KOPT-K1 (cell line): ENCODE data around the gene RCCD1.

ENCODE experiments used
- H3K27ac ChIP-seq: fragments of 200-600 bp; sonication (generic); 2 replicates; pipeline ENCODE4 v1.5.1; 2016; ENCODE audit warnings: antibody characterized with exemption, mild to moderate bottlenecking, low read depth, low read length; ENCODE audit not compliant: poor library complexity, severe bottlenecking
- H3K36me3 ChIP-seq: fragments of 200-600 bp; sonication (generic); 2 replicates; pipeline ENCODE4 v1.5.1; 2017; ENCODE audit warnings: antibody characterized with exemption, mild to moderate bottlenecking, low read length, moderate library complexity; ENCODE audit not compliant: insufficient read depth
- H3K9me3 ChIP-seq: fragments of 200-600 bp; sonication (generic); 2 replicates; pipeline ENCODE4 v1.5.1; 2017; ENCODE audit warnings: antibody characterized with exemption, low read length, mild to moderate bottlenecking; ENCODE audit not compliant: insufficient read depth, poor library complexity, severe bottlenecking

Gene RCCD1

DNA sequence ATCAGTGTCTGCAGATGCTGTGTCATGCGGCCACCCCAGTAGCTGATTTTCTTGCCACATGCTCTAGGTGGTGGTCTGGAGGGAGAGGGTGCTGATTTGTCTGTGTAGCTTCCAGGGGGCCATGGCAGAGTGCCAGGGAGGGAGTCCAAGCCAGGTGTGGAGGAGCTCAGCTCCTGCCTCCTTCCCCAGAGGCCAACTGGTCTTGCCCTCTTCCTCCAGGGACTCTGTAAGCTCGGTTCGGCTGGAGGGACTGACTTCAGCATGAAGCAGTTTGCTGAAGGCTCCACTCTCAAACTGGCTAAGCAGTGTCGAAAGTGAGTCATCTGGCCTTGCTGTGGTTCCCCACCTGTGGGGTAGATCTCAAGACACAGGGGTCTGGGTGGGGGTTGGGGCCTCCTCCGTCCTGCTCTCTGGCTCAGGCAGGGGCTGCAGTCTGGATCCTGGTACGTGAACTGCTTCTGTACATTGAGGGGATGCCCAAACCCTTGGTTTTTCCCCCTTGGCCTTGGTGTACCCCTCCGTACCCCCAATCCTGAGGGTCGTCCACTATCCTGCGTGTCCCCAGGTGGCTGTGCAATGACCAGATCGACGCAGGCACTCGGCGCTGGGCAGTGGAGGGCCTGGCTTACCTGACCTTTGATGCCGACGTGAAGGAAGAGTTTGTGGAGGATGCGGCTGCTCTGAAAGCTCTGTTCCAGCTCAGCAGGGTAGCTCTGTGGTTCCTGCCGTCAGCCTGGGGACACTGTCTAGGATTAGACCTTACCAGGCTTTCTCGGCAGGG lies 6.9 kb upstream of the RCCD1 start:
- Histone ChIP-seq H3K9me3 (no peaks in the 10 kb centered on the region), H3K27ac (no peak overlapping the region), H3K36me3 (peaks cover 90% of the 10 kb centered on the region)

DNA sequence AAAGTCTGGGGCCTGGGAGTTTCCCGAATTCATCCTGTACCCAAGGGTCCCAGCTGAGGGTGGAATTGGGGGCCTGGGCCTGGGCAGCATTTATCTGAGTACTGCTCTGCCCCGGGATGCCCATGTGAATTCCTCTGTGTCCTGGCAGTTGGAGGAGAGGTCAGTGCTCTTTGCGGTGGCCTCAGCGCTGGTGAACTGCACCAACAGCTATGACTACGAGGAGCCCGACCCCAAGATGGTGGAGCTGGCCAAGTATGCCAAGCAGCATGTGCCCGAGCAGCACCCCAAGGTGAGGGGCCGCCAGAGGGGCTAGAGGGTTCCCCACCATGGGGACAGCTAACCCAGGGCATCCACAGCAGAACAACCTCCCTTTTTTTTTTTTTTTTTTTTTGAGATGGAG lies 6.2 kb upstream of the RCCD1 start:
- H3K9me3 ChIP-seq, result no peaks in the 10 kb centered on the region
- peaks cover 90% of the 10 kb centered on the region for H3K36me3 ChIP-seq
- H3K27ac ChIP-seq, result no peak overlapping the region

GRCh38 chr15:90949979-90950675 lies 4.6 kb upstream of the RCCD1 start:
- H3K27ac ChIP-seq, result no peak overlapping the region

GRCh38 chr15:90950676-90951075 lies 4.0 kb upstream of the RCCD1 start:
- peaks cover 79% of the 10 kb centered on the region for H3K36me3 ChIP-seq
- no peaks in the 10 kb centered on the region for H3K9me3 ChIP-seq
- H3K27ac ChIP-seq, result no peak overlapping the region

More at GRCh38 chr15:90949979-90950675, 4.6 kb upstream of the RCCD1 start:
- H3K36me3 ChIP-seq, result peaks cover 81% of the 10 kb centered on the region
- no peaks in the 10 kb centered on the region for H3K9me3 ChIP-seq

DNA sequence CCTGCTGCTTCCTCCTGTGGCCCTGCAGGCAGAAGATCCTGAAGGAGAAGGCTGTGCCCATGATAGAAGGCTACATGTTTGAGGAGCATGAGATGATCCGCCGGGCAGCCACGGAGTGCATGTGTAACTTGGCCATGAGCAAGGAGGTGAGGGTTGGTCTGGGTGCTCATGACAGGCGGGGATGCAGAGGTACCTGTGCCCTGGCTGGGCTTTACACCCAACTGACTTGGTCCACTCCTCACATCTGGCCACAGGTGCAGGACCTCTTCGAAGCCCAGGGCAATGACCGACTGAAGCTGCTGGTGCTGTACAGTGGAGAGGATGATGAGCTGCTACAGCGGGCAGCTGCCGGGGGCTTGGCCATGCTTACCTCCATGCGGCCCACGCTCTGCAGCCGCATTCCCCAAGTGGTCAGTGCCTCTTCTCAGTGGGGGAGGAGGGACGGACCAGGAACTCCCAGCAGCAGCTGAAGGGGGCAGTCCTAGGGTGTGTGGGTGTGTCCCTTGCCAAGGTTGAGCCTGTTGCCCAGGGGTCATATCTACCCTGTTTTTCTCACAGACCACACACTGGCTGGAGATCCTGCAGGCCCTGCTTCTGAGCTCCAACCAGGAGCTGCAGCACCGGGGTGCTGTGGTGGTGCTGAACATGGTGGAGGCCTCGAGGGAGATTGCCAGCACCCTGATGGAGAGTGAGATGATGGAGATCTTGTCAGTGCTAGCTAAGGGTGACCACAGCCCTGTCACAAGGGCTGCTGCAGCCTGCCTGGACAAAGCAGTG lies 1.6 kb upstream of the RCCD1 start:
- Histone ChIP-seq H3K27ac (no peak overlapping the region), H3K36me3 (peaks cover 68% of the 10 kb centered on the region), H3K9me3 (no peaks in the 10 kb centered on the region)

- peak overlapping the region; percentile 98 for H3K27ac ChIP-seq
- no peaks in the 10 kb centered on the region for H3K9me3 ChIP-seq
- peaks cover 68% of the 10 kb centered on the region for H3K36me3 ChIP-seq
Measured at GRCh38 chr15:90953947-90954711, 555 bp upstream of the RCCD1 start.

DNA sequence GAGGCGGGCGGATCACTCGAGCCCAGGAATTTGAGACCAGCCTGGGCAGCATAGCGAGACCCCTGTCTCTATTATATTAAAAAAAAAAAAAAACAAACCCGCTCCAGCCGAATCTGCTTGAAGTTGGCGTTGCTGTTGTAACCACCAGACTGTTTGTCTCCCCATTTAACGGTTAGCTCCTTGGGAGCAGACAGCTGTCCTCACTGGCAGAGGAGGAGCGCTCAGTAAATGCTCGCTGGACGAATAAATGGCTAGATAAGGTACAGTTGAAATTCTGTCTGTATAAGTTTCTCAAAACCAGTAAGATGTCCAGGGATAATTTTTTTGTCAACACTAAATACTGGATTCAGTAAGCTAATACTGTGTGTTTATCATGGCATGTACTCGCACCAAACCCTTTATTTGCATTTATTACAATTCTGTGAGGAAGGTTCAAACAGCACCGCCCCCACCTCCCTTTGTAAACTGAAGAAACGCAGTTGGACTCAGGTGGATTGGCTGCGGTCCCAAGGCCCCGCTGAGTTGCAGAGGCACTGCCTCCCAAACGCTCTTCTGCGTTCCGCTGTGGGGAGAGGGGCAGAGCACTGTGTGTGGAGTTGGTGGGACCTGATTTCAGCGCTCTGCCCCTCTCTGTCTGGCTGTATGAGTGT lies 1.1 kb downstream of the RCCD1 start:
- H3K36me3 ChIP-seq, result peaks cover 68% of the 10 kb centered on the region
- no peaks in the 10 kb centered on the region for H3K9me3 ChIP-seq
- peak overlapping the region; percentile 98 for H3K27ac ChIP-seq

DNA sequence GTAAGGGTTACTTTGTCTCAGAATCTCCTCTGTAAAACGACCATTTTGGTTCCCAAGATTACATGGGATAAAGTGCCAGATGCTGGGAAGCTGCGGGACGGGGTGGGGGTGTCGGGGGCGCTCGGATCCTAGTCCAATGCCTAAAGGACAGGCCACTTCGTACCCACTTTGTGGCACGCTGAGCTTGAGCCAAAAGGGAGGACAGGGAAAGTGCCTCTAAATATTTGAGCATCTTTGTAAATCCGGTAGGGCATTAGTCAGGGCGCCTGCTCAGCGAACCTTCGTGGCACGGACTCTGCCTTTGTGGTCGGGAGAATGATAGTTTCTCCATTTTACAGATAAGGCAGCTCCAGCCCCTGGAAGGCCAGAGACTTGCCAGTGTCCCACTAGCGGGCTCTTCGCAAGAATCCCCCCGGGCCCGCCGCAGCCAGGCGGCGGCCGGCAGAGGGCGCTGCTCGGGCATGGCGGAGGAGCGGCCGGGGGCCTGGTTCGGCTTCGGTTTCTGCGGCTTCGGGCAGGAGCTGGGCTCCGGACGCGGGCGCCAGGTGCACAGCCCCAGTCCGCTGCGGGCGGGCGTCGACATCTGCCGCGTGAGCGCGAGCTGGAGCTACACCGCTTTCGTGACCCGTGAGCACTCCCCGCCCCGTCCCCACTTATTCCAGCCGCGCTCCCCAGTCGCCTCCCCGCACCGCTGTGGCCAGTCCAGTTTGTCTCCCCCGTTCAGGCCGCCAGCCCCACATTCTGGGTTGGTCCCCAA lies 1.8 kb downstream of the RCCD1 start:
- Histone ChIP-seq H3K9me3 (no peaks in the 10 kb centered on the region), H3K27ac (peak overlapping the region; percentile 98), H3K36me3 (peaks cover 68% of the 10 kb centered on the region)

DNA sequence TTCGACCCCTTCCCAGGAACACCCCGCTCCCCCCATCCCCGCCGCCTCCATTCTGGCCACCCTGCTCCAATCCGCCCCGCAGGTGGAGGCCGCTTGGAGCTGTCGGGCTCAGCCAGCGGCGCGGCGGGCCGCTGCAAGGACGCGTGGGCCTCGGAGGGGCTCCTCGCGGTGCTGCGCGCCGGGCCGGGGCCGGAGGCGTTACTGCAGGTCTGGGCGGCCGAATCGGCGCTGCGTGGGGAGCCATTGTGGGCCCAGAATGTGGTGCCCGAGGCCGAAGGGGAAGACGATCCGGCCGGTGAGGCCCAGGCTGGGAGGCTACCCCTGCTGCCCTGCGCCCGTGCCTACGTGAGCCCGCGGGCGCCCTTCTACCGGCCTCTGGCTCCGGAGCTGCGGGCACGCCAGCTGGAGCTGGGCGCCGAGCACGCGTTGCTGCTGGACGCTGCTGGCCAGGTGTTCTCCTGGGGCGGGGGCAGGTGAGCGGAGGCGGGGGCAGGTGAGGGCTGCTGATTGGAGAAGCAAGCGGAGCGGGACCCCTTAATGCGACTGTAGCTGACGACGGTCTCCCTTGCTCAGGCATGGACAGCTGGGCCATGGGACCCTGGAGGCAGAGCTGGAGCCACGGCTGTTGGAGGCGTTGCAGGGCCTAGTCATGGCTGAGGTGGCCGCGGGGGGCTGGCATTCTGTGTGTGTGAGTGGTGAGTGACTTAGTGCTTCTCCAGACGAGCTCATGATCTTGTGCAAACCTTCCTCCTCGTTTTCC lies 2.5 kb downstream of the RCCD1 start:
- Histone ChIP-seq H3K9me3 (no peaks in the 10 kb centered on the region), H3K27ac (no peak overlapping the region), H3K36me3 (peaks cover 68% of the 10 kb centered on the region)

- Histone ChIP-seq H3K27ac (no peak overlapping the region), H3K36me3 (peaks cover 68% of the 10 kb centered on the region), H3K9me3 (no peaks in the 10 kb centered on the region)
Measured at GRCh38 chr15:90957791-90958190, 3.1 kb downstream of the RCCD1 start.

DNA sequence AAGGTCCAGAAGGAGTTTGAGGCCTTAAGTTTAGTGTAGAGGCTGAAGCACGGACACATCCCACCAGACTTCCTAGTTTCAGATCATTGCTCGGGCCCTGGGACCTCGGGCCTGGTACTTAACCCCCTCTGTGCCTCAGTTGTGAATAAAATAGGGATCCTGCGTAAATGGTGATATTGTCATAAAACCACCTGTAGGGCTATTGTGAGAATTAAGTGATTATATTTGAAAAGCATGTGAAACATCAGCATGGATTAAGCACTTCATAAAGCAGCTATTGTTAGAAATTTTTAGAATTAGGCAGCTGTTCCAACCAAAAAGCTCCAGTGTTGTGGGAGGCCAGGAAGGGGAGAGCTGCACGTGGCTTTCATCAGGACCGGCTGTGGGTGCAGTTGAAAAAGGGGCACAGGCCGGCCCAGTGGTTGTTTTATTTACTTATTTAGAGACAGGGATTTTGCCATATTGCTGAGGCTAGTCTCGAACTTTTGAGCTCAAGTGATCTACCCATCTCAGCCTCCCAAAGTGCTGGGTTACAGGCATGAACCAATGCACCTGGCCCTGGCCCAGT lies 4.4 kb downstream of the RCCD1 start:
- H3K36me3 ChIP-seq, result peaks cover 68% of the 10 kb centered on the region
- no peaks in the 10 kb centered on the region for H3K9me3 ChIP-seq
- no peak overlapping the region for H3K27ac ChIP-seq

- Histone ChIP-seq H3K36me3 (peaks cover 74% of the 10 kb centered on the region), H3K9me3 (no peaks in the 10 kb centered on the region), H3K27ac (no peak overlapping the region)
Measured at GRCh38 chr15:90959894-90960293, 5.2 kb downstream of the RCCD1 start.
